Smooth muscle cell (in vitro differentiated cells): Measurements from ENCODE around the gene LY86. TPM values are rescaled to one million over a fixed set of nuclear protein-coding genes. Genes with fewer than 3 reads are reported as not detected.

Source experiments
- DNase-seq: peaks from one replicate; lab custom pipeline; 2025; ENCODE audit not compliant: unreplicated experiment; lab: John Stamatoyannopoulos, UW
- H2AFZ ChIP-seq: fragments of 200-600 bp; sonication (generic); 2 replicates; pipeline ENCODE4 v1.6.0; 2016; ENCODE audit warnings: antibody characterized with exemption, low read depth, mild to moderate bottlenecking
- H3F3A ChIP-seq: fragments of 200-600 bp; sonication (generic); 2 replicates; pipeline ENCODE4 v1.6.0; 2017; ENCODE audit warnings: antibody characterized with exemption, low read depth
- H3K27ac ChIP-seq: fragments of 200-600 bp; sonication (generic); 2 replicates; pipeline ENCODE4 v1.5.1; 2016; ENCODE audit warnings: low read depth, mild to moderate bottlenecking
- H3K27me3 ChIP-seq: fragments of 200-600 bp; sonication (generic); 2 replicates; pipeline ENCODE4 v1.6.1; 2016; ENCODE audit warnings: low read depth, mild to moderate bottlenecking
- H3K36me3 ChIP-seq: fragments of 200-600 bp; sonication (generic); 2 replicates; pipeline ENCODE4 v1.5.1; 2016; ENCODE audit warnings: low read depth
- H3K4me1 ChIP-seq: fragments of 200-600 bp; sonication (generic); 2 replicates; pipeline ENCODE4 v1.5.1; 2016; ENCODE audit warnings: low read depth
- H3K4me2 ChIP-seq: fragments of 200-600 bp; sonication (generic); 2 replicates; pipeline ENCODE4 v1.6.0; 2016; ENCODE audit warnings: mild to moderate bottlenecking
- H3K4me3 ChIP-seq: fragments of 200-600 bp; sonication (generic); 2 replicates; pipeline ENCODE4 v1.5.1; 2016; ENCODE audit warnings: mild to moderate bottlenecking
- H3K79me2 ChIP-seq: fragments of 200-600 bp; sonication (generic); 2 replicates; pipeline ENCODE4 v1.6.0; 2016; ENCODE audit warnings: low read depth, mild to moderate bottlenecking
- H3K9ac ChIP-seq: fragments of 200-600 bp; sonication (generic); 2 replicates; pipeline ENCODE4 v1.6.0; 2016; ENCODE audit warnings: low read depth
- H3K9me3 ChIP-seq: fragments of 200-600 bp; sonication (generic); replicated peaks from 2 replicates; pipeline ENCODE4 v1.5.1; 2016; ENCODE audit warnings: low read depth
- H4K20me1 ChIP-seq: fragments of 200-600 bp; sonication (generic); 2 replicates; pipeline ENCODE4 v1.6.0; 2016; ENCODE audit warnings: low read depth
- CTCF ChIP-seq: fragments of 200-600 bp; sonication (generic); IDR thresholded peaks from 2 replicates; pipeline ENCODE4 v1.5.1; 2017; ENCODE audit warnings: borderline replicate concordance, mild to moderate bottlenecking, antibody characterized with exemption; ENCODE audit not compliant: insufficient read depth, poor library complexity, severe bottlenecking
- WGBS: methylation state at CpG from one replicate; pipeline ENCODE4 v1.1.7; 2016; ENCODE audit warnings: low lambda C conversion rate; 5-methylcytosine and 5-hydroxymethylcytosine counted together
- polyA plus RNA-seq: library from polyadenylated mRNA; unstranded; fragments of >200 nt; fragmentation: Nextera tagmentation; extraction: Ambion mirVana; gene quantifications from 2 replicates; pipeline ENCODE4 v1.2.1, GENCODE V29; 2016
- total RNA-seq: library from RNA; depleted of rRNA; stranded (reverse); fragments of >200 nt; gene quantifications from 2 replicates; pipeline ENCODE4 v1.2.3, GENCODE V29; 2014

The LY86 gene
- total and polyA plus RNA-seq, 2 experiments from 2014 or later, result not detected

- H3K4me3 ChIP-seq, result no peak overlapping the region
- TF ChIP-seq CTCF, result no peak
- no peaks in the 10 kb centered on the region for H3K27me3 ChIP-seq
- H4K20me1 ChIP-seq, result no peaks in the 10 kb centered on the region
- H3F3A ChIP-seq, result no peaks in the 10 kb centered on the region
- no peak overlapping the region for H3K9ac ChIP-seq
- no peaks in the 10 kb centered on the region for H3K4me1 ChIP-seq
- H3K4me2 ChIP-seq, result no peak overlapping the region
- no peak for DNase-seq
- no peaks in the 10 kb centered on the region for H3K9me3 ChIP-seq
- H3K36me3 ChIP-seq, result no peaks in the 10 kb centered on the region
- H2AFZ ChIP-seq, result no peak overlapping the region
- H3K27ac ChIP-seq, result no peak overlapping the region
- H3K79me2 ChIP-seq, result no peaks in the 10 kb centered on the region
- WGBS, result 90% methylated on average over 8 of the region's 8 CpGs
Measured at GRCh38 chr6:6657085-6657819, 68.7 kb downstream of the LY86 start.

- no peaks in the 10 kb centered on the region for H3F3A ChIP-seq
- no peaks in the 10 kb centered on the region for H3K79me2 ChIP-seq
- H3K9me3 ChIP-seq, result no peaks in the 10 kb centered on the region
- H3K27me3 ChIP-seq, result no peaks in the 10 kb centered on the region
- no peak overlapping the region for H3K27ac ChIP-seq
- no peak overlapping the region for H3K4me2 ChIP-seq
- no peak for DNase-seq
- H3K4me1 ChIP-seq, result no peaks in the 10 kb centered on the region
- 100% methylated on average over 1 of the region's 1 CpG for WGBS
- no peak overlapping the region for H2AFZ ChIP-seq
- no peak for TF ChIP-seq CTCF
- H3K4me3 ChIP-seq, result no peak overlapping the region
- H3K9ac ChIP-seq, result no peak overlapping the region
- H3K36me3 ChIP-seq, result no peaks in the 10 kb centered on the region
- no peaks in the 10 kb centered on the region for H4K20me1 ChIP-seq
Measured at GRCh38 chr6:6657820-6658217, 69.3 kb downstream of the LY86 start.

- WGBS, result 78% methylated on average over 7 of the region's 7 CpGs
- no peaks in the 10 kb centered on the region for H4K20me1 ChIP-seq
- no peak for TF ChIP-seq CTCF
Measured at GRCh38 chr6:6659600-6660327, 71.2 kb downstream of the LY86 start.

More at GRCh38 chr6:6659600-6660327, 71.2 kb downstream of the LY86 start:
- H3K79me2 ChIP-seq, result no peaks in the 10 kb centered on the region
- H3F3A ChIP-seq, result no peaks in the 10 kb centered on the region
- no peaks in the 10 kb centered on the region for H3K36me3 ChIP-seq
- H3K4me2 ChIP-seq, result no peak overlapping the region
- H3K4me3 ChIP-seq, result no peak overlapping the region
- H3K9me3 ChIP-seq, result no peaks in the 10 kb centered on the region
- no peaks in the 10 kb centered on the region for H3K27me3 ChIP-seq
- no peak overlapping the region for H3K9ac ChIP-seq
- no peak overlapping the region for H3K27ac ChIP-seq
- DNase-seq, result no peak
- no peak overlapping the region for H2AFZ ChIP-seq
- no peaks in the 10 kb centered on the region for H3K4me1 ChIP-seq
